WI38 (cell line): ENCODE results near the gene MACROD2.

Experiments
- H3K4me3 ChIP-seq: 2 replicates; pipeline ENCODE4 v1.5.1; 2011; ENCODE audit warnings: low read depth, mild to moderate bottlenecking, control low read depth, low read length
- TF ChIP-seq, protein P1 (sequence below): IDR thresholded peaks from 2 replicates; pipeline ENCODE4 v1.5.1; 2012; ENCODE audit warnings: low read depth, mild to moderate bottlenecking, control low read depth, low read length

The MACROD2 gene

DNA sequence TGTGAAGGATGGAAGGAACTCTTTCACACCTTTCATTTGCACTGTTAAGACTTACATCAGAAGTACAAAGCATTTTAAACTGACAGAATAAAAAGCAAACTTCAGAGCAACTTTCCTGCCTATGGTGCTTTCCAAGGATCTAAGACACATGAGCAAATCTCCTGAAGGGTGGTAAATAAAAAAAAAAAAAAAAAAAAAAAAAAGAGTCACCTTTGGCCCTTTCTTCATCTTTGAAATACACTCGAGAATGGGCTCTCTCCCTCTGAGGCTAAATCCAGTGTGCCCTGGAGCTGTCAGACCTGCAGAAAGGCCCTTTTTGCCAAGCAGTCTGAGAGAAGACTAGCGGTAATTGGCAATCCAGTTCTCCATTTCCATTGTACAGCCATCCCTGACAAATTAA, 1455.9 kb downstream of the MACROD2 start:
- no peak overlapping the region for H3K4me3 ChIP-seq
- TF ChIP-seq, protein P1, sequence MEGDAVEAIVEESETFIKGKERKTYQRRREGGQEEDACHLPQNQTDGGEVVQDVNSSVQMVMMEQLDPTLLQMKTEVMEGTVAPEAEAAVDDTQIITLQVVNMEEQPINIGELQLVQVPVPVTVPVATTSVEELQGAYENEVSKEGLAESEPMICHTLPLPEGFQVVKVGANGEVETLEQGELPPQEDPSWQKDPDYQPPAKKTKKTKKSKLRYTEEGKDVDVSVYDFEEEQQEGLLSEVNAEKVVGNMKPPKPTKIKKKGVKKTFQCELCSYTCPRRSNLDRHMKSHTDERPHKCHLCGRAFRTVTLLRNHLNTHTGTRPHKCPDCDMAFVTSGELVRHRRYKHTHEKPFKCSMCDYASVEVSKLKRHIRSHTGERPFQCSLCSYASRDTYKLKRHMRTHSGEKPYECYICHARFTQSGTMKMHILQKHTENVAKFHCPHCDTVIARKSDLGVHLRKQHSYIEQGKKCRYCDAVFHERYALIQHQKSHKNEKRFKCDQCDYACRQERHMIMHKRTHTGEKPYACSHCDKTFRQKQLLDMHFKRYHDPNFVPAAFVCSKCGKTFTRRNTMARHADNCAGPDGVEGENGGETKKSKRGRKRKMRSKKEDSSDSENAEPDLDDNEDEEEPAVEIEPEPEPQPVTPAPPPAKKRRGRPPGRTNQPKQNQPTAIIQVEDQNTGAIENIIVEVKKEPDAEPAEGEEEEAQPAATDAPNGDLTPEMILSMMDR = no peak

DNA sequence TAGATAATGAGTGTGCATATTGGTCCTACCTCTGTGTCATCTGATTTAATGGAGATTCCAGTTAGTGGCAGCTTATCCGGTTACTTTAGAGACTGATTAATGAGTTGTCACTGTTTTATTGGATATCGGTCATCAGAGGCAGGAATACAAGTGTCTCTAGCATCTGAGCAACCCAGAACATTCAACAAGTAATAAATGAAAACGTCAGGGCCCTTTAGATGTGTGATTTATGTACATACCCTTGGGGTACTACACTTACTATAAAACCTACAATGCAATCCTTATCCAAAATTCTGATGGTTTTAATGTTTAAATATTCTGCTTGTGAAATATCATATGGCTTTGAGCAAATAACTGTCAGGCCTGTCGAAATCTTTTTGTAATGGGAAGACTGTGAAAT, 1460.0 kb downstream of the MACROD2 start:
- no peak overlapping the region for H3K4me3 ChIP-seq
- TF ChIP-seq, protein P1 = no peak

DNA sequence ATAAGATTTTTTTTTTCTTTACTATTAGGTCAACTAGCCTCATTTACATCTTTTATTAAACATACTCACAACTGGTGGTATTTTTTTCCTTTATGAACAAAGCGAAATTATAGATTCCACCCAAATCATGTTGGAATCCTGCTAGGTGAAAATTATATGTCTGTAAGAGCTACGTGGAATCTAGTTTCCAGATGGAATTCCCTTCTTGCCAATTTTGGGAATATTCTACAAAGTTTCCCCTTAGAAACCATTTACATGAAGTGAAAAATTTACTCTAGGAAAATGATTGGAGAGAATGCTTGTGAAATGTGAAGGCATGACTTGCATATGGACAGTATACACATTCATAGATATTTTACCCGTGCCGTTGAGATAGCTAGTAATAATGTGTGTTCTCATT, 1466.6 kb downstream of the MACROD2 start:
- TF ChIP-seq, protein P1 = no peak
- no peak overlapping the region for H3K4me3 ChIP-seq

DNA sequence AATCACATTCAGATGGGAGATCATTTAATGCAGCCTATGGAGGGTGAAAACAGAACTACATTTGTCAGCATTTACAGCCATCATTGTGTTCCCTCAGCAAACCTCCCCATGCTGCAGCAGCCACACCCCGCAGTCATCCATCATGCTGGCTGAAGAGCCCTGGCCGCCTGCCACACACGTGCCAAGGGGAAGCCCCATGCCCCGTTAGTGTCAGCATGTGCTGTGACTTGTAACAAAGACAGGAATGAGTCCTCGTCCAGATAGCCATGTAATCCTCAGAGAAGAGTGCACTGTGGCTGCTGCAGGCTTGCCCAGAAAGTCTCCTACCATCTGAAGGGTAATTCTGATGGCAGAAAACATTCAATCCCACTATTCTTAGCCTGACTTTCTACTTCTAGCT, 1480.2 kb downstream of the MACROD2 start:
- no peak overlapping the region for H3K4me3 ChIP-seq

DNA sequence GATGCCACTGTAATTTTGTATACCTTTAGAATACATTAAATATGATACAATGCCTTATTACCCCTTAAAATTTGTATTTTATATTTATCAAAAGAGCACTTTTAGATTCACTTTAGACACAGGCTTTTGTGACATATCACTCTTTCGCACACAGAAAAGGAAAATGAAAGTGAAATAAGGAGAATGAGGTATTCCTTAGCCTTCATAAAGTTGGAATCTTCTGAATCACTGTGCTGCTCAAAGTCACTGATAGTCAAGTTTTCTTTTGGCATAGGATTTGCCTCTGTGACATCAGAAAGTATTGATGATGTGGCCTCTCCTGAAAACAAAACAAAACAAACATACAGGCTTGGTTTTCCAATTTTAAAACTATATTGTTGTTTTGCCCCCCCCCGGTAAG, 1480.9 kb downstream of the MACROD2 start:
- H3K4me3 ChIP-seq = no peak overlapping the region
- TF ChIP-seq, protein P1 = no peak

More for the DNA sequence above, 1480.2 kb downstream of the MACROD2 start:
- TF ChIP-seq, protein P1 = no peak

DNA sequence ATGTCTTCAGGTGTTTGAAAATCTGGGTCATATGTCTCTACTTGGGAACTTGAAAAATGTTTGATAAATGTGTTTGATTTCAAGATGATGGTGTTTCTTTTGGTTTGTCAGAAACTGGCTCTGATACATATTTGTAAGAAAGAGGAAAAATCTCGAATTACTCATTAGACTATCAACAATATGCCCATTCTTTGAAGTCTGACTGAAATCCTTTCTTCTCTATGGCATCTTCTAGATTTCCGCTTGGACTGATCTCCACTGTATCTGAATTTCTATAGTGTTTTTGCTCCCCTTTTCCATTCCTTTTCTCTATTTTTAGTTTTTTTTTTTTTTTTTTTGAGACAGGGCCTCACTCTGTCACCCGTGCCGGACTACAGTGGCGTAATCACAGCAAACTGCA, 1481.5 kb downstream of the MACROD2 start:
- no peak overlapping the region for H3K4me3 ChIP-seq
- TF ChIP-seq, protein P1 = no peak

DNA sequence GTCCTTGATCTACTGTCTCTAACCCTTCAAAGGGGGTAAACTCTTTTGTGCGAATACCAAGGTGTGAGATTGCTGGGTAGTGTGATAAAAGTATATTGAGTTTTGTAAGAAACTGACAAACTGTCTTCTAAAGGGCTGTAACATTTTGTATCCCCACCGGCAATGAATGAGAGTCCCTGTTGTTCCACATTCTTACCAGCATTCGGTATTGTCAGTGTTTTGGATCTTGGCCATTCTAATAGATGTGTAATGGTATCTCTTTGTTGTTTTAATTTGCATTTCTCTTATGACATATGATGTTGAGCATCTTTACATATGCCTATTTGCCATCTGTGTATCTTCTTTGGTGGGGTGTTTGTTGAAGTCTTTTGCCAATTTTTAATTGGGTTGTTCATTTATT, 1487.2 kb downstream of the MACROD2 start:
- TF ChIP-seq, protein P1 = no peak
- no peak overlapping the region for H3K4me3 ChIP-seq
